Activated naive CD4-positive, alpha-beta T cell treated with anti-CD3 and anti-CD28 coated beads, Interleukin-2, amount 10 ng/mL, durations not matched to agents 7 days and 5 days (primary cell): ENCODE measurements around the gene PIK3CB.
"Not testable (repeated sequence)": the region's sequence is repeated elsewhere in the genome, so short reads cannot be mapped to it uniquely, and the experiment has no call there.

Experiments
- CTCF ChIA-PET: fragments of 350-600 bp; sonication (Branson Sonifier 250); formaldehyde crosslinking; loops from one replicate; lab custom pipeline; 2021; ENCODE audit warnings: antibody characterized with exemption; lab: Charles Lee
- DNase-seq: peaks from one replicate; pipeline ENCODE4 v3.0.0-alpha.2; 2020
- H3K27ac Mint-ChIP-seq: one replicate; pipeline ENCODE4 v1.8.0; 2021; ENCODE audit warnings: mild to moderate bottlenecking, moderate library complexity, mixed read lengths
- H3K27me3 Mint-ChIP-seq: one replicate; pipeline ENCODE4 v1.8.0; 2021; ENCODE audit warnings: mild to moderate bottlenecking, mixed read lengths
- H3K36me3 Mint-ChIP-seq: one replicate; pipeline ENCODE4 v1.8.0; 2021; ENCODE audit warnings: mixed read lengths
- H3K4me1 Mint-ChIP-seq: one replicate; pipeline ENCODE4 v1.8.0; 2021; ENCODE audit warnings: mixed read lengths
- H3K4me3 Mint-ChIP-seq: one replicate; pipeline ENCODE4 v1.8.0; 2021; ENCODE audit warnings: mild to moderate bottlenecking, moderate library complexity, mixed read lengths
- H3K9me3 Mint-ChIP-seq: one replicate; pipeline ENCODE4 v1.8.0; 2021; ENCODE audit warnings: mixed read lengths

Gene PIK3CB

DNA sequence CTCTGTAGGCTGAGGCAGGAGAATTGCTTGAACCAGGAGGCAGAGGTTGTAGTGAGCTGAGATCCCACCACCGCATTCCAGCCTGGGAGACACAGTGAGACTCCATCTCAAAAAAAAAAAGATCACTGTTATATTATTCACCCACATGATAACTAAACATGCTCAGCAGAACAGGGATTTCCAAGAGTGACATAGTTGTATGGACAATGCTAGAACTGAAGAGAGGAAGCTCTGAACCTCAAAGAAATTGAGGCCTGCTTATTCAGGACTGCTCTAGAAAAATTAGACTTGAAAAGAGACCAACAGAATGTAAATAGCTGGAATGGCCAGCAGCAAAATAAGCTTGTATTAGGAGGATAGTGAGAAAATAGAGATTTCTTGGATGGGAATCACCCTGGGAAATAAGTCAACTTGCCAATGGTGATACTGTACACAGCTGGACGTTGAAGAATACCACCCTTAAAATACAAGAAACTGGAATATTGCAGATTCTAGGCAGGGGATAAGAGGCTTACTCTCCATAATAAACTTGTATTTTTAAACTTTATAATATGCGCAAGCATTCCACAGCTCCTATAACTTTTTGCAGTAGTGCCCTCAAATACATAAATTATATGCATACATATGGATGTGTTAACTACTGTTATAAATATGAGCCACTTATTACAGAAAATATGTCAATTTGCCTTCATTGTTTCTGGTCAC, 28.2 kb downstream of the PIK3CB start:
- Mint-ChIP-seq H3K4me3 (no peak overlapping the region), H3K27me3 (no peaks in the 10 kb centered on the region), H3K36me3 (peaks cover 2% of the 10 kb centered on the region), H3K4me1 (peaks cover 7% of the 10 kb centered on the region), H3K9me3 (no peaks in the 10 kb centered on the region), H3K27ac (no peak overlapping the region)
- CTCF ChIA-PET: no interaction called here
- DNase-seq: no peak

DNA sequence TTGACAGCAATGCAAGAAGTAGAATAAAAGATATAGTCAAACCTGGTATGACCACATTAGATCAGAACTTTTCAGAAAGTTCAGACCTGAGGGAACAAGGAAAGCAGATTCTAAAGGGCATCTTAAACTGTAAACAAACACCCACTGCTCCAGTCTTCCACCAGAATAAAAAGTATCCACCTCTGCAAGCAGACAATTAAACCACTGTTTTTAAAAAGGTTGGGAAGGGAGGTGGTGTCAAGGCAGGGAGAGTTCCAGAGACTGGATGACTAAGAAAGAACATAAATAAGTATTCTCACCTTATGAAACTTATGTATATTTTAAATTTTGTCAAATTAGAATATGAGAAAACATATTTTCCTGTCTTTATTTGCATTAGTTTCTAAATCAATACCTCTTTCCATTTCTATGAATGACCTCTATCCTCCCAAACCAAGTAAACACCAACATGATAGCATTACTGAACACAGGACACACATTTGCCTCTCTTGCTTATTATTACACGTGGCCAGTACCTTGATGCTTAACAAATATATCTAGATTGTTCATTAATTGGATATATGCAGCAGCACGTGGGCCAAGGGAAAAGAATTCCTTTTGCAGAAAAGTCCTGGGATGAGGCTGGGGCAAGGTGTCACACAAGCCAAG, 31.6 kb downstream of the PIK3CB start:
- Mint-ChIP-seq H3K4me1 (no peaks in the 10 kb centered on the region), H3K36me3 (peaks cover 2% of the 10 kb centered on the region), H3K27ac (no peak overlapping the region), H3K27me3 (no peaks in the 10 kb centered on the region), H3K4me3 (no peak overlapping the region), H3K9me3 (no peaks in the 10 kb centered on the region)
- no peak for DNase-seq
- CTCF ChIA-PET: no interaction called here

DNA sequence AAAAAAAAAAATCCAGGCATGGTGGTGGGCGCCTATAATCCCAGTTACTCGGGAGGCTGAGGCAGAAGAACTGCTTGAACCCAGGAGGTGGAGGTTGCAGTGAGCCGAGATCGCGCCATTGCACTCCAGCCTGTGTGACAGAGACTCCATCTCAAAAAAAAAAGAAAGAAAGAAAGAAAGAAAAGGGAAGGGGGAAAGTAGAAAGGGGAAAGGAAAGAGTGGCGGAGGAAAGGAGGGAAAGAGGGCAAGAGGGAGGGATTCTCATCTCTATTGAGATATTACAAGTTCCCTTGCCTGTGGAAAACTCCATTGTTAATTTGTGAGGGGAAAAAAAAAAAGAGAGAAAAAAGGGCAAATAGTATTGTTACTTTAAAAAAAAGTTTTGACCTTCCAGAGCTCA, 32.5 kb downstream of the PIK3CB start:
- H3K27ac Mint-ChIP-seq, H3K4me1 Mint-ChIP-seq, H3K27me3 Mint-ChIP-seq, H3K9me3 Mint-ChIP-seq, H3K4me3 Mint-ChIP-seq, DNase-seq, H3K36me3 Mint-ChIP-seq: not testable (repeated sequence)
- CTCF ChIA-PET: interaction anchor here (1.6 kb wide), 1 partner anchor 15 kb away, joined by 3 read pairs; no protein-coding TSS in a partner anchor

DNA sequence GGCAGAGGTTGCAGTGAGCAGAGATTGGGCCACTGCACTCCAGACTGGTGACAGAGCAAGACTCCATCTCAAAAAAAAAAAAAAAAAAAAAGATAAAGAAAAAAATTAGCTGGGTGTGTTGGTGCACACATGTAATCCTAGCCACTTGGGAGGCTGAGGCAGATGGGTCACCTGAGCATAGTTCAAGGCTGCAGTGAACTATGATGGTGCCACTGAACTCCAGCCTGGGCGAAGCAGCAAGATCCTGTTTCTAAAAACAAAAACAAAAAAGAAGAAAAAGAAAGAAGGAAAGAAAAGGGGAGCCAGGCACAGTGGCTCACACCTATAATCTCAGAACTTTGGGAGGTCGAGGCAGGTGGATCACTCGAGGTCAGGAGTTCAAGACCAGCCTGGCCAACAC, 32.9 kb downstream of the PIK3CB start:
- no peak overlapping the region for H3K4me3 Mint-ChIP-seq
- CTCF ChIA-PET: interaction anchor here (1.6 kb wide), 1 partner anchor 16 kb away, joined by 3 read pairs; no protein-coding TSS in a partner anchor

DNA sequence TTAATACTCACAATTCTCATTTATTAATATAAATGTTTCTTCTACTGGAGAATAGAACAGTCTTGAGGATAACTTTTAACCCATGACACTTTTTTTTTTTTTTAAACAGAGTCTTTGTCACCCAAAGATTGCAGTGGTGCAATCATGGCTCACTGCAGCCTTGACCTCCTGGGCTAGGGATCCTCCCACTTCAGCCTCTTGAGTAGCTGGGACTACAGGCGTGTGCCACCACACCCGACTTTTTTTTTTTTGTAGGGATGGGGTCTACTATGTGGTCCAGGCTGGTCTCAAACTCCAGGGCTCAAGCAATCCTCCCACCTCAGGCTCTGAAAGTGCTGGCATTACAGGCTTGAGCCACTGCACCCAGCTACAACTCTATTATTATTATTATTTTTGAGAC, 34.5 kb downstream of the PIK3CB start:
- peaks cover 7% of the 10 kb centered on the region for H3K4me1 Mint-ChIP-seq
- H3K4me3 Mint-ChIP-seq: no peak overlapping the region
- no peaks in the 10 kb centered on the region for H3K27me3 Mint-ChIP-seq
- H3K27ac Mint-ChIP-seq: no peak overlapping the region
- CTCF ChIA-PET: no interaction called here
- DNase-seq: no peak
- peaks cover 6% of the 10 kb centered on the region for H3K36me3 Mint-ChIP-seq
- no peaks in the 10 kb centered on the region for H3K9me3 Mint-ChIP-seq

More for the DNA sequence above, 32.9 kb downstream of the PIK3CB start:
- Mint-ChIP-seq H3K36me3 (peaks cover 3% of the 10 kb centered on the region), H3K27me3 (no peaks in the 10 kb centered on the region), H3K9me3 (no peaks in the 10 kb centered on the region), H3K4me1 (peaks cover 7% of the 10 kb centered on the region), H3K27ac (no peak overlapping the region)
- DNase-seq: no peak

DNA sequence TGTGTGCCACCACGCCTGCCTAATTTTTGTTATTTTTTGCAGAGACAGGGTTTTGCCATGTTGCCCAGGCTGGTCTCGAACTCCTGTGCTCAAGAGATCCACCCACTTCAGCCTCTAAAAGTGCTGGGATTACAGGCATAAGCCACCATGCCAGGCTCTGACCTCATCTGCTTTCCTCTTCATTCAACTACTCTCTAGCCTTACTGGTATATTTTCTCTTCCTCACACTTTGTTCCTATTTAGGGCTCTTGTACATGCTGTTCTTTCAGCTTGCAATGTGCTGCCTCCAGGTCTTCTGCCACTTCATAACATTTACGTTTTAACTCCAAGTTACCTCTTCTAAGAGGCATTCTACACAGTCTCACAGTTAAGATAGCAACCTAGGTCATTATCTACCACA, 34.9 kb downstream of the PIK3CB start:
- CTCF ChIA-PET: no interaction called here
- H3K36me3 Mint-ChIP-seq: peaks cover 6% of the 10 kb centered on the region
- H3K4me1 Mint-ChIP-seq: peaks cover 7% of the 10 kb centered on the region
- H3K27ac Mint-ChIP-seq: no peak overlapping the region
- no peak overlapping the region for H3K4me3 Mint-ChIP-seq
- no peaks in the 10 kb centered on the region for H3K27me3 Mint-ChIP-seq
- DNase-seq: no peak
- H3K9me3 Mint-ChIP-seq: no peaks in the 10 kb centered on the region

DNA sequence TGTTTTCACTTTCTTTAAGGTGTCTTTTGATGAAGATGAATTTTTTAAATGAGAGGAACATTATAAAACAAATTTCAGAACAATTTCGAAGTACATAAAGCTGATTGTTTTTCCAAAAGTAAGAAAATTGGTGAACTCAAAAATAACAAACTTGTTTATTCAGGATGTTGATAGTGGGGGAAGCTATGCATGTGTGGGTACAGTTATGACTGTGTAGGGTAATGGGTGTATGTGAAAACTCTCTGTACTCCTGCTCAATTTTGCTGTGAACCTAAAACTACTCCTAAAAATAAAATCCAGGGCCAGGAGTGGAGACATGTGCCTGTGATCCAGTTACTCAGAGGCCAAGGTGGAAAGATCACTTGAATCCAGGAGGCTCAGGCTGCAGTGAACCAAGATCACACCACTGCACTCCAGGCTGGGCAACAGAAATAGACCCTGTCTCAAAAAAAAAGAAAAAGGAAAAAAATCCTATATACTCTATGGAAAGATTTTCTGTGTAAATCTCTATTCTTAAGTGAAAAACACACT, 37.2 kb downstream of the PIK3CB start:
- DNase-seq: no peak
- Mint-ChIP-seq H3K27ac (no peak overlapping the region), H3K27me3 (no peaks in the 10 kb centered on the region), H3K4me1 (peaks cover 7% of the 10 kb centered on the region), H3K9me3 (no peaks in the 10 kb centered on the region), H3K36me3 (peaks cover 12% of the 10 kb centered on the region), H3K4me3 (no peak overlapping the region)
- CTCF ChIA-PET: interaction anchor here (1.4 kb wide), 1 partner anchor 118 kb away, joined by 4 read pairs; no protein-coding TSS in a partner anchor

DNA sequence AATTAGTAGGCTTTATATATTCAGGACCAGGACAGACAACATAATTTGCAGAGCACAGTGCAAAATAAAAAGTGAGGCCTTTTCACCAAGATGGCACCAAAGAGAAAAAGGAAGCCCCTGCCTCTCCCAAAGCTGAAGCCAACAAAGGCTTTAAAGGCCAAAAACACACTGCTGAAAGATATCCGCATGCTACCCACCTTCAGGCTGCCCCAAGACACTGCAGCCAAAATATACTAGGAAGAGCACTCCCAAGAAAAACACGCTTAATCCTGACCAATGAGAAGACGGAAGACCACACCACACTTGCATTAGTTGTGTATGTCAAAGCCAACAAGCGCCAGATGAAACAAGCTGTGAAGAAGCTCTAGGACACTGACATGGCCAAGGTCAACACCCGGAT, 38.0 kb downstream of the PIK3CB start:
- H3K9me3 Mint-ChIP-seq: no peaks in the 10 kb centered on the region
- peaks cover 8% of the 10 kb centered on the region for H3K4me1 Mint-ChIP-seq
- peaks cover 14% of the 10 kb centered on the region for H3K36me3 Mint-ChIP-seq
- no peaks in the 10 kb centered on the region for H3K27me3 Mint-ChIP-seq
- DNase-seq: no peak
- H3K4me3 Mint-ChIP-seq: no peak overlapping the region
- CTCF ChIA-PET: interaction anchor here (1.4 kb wide), 1 partner anchor 119 kb away, joined by 4 read pairs; no protein-coding TSS in a partner anchor
- no peak overlapping the region for H3K27ac Mint-ChIP-seq

DNA sequence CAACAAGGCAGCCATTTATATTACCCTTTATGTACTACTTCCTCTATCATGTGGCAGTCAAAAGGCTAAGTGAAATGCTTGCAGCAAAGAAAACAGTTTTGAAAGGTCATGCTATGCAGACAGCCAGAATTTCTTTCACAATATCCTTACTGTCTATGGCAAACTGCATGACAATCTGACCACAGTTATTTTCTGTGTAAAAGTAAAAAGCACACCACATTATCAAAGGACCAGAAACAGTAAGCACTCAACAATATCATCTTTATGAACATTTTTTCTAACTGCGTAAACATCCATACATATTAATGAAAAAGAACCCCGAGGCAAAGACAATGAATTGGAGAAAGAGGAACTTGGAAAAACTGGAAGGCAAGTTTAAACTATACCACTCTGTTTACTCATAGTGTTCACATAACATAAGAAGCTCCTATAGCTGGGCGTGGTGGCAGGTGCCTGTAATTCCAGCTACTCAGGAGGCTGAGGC, 47.9 kb downstream of the PIK3CB start:
- H3K27me3 Mint-ChIP-seq: no peaks in the 10 kb centered on the region
- CTCF ChIA-PET: no interaction called here
- no peak for DNase-seq
- H3K9me3 Mint-ChIP-seq: no peaks in the 10 kb centered on the region
- peaks cover 14% of the 10 kb centered on the region for H3K36me3 Mint-ChIP-seq
- peaks cover 17% of the 10 kb centered on the region for H3K4me1 Mint-ChIP-seq
- no peak overlapping the region for H3K27ac Mint-ChIP-seq
- no peak overlapping the region for H3K4me3 Mint-ChIP-seq

DNA sequence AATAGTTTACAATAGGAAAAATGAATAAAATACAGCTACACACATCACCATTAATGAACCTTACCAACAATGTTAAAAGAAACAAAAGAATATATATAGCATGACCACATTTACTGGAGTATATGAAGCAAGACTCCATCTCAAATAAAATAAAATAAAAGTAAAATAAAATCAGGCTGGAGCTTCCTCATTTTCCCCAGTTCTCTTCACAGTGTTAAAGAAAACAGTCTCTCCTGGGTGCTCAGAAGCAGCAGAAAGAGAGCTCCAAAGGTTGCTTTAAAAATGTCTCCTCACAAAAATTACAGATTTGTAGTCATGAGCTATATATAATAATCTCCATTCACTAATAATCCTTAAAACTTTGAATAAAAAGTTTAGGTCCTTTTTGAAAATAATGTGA, 48.8 kb downstream of the PIK3CB start:
- DNase-seq: no peak
- CTCF ChIA-PET: no interaction called here
- H3K4me3 Mint-ChIP-seq: no peak overlapping the region
- no peaks in the 10 kb centered on the region for H3K9me3 Mint-ChIP-seq
- peaks cover 18% of the 10 kb centered on the region for H3K4me1 Mint-ChIP-seq
- H3K27ac Mint-ChIP-seq: no peak overlapping the region
- H3K36me3 Mint-ChIP-seq: peaks cover 7% of the 10 kb centered on the region
- H3K27me3 Mint-ChIP-seq: no peaks in the 10 kb centered on the region

DNA sequence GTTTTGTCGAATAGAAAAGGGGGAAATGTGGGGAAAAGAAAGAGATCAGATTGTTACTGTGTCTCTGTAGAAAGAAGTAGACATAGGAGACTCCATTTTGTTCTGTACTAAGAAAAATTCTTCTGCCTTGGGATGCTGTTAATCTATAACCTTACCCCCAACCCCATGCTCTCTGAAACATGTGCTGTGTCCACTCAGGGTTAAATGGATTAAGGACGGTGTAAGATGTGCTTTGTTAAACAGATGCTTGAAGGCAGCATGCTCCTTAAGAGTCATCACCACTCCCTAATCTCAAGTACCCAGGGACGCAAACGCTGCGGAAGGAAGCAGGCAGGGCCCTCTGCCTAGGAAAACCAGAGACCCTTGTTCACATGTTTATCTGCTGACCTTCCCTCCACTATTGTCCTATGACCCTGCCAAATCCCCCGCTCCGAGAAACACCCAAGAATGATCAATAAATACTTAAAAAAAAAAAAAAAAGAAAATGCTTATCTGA, 49.3 kb downstream of the PIK3CB start:
- H3K4me3 Mint-ChIP-seq, DNase-seq, H3K9me3 Mint-ChIP-seq, H3K27ac Mint-ChIP-seq, H3K27me3 Mint-ChIP-seq, H3K36me3 Mint-ChIP-seq, CTCF ChIA-PET: not testable (repeated sequence)
- H3K4me1 Mint-ChIP-seq: peaks cover 21% of the 10 kb centered on the region

DNA sequence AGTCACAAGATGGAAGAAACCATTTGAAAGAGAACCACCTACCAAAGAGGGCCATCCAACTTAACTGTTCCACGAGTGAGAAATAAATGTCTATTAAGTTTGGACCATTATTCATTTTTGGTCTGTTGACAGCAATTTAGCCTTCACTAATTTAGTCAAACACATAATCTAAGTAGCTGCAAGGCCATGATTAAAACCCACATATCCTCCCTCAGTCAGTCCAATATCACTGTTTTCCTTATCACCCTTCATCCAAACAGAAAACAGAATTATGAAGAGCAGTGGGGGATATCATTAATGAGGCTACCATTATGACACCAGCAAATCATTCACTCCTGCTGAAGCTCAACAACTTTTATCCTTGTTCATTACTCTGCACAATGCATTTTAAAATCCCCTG, 52.0 kb downstream of the PIK3CB start:
- H3K27ac Mint-ChIP-seq: no peak overlapping the region
- H3K27me3 Mint-ChIP-seq: no peaks in the 10 kb centered on the region
- no peak for DNase-seq
- no peak overlapping the region for H3K4me3 Mint-ChIP-seq
- H3K9me3 Mint-ChIP-seq: no peaks in the 10 kb centered on the region
- peaks cover 34% of the 10 kb centered on the region for H3K4me1 Mint-ChIP-seq
- H3K36me3 Mint-ChIP-seq: peaks cover 9% of the 10 kb centered on the region
- CTCF ChIA-PET: no interaction called here

DNA sequence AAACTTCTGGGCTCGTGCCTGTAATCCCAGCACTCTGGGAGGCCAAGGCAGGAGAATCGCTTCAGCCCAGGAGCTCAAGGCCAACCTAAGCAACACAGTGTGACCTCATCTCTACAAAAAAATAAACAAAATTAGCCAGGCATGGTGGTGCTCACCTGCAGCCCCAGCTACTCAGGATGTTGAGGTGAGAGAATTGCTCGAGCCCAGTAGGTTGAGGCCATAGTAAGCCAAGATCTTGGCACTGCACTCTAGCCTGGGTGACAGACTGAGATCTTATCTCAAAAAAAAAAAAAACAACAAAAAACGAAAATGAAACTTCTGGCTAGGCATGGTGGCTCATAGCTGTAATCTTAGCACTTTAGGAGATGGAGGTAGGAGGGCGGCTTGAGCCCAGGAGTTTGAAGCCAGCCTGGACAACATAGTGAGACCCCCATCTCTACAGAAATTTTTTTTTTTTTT, 53.7 kb downstream of the PIK3CB start:
- peak overlapping the region; percentile 93 for H3K27ac Mint-ChIP-seq

DNA sequence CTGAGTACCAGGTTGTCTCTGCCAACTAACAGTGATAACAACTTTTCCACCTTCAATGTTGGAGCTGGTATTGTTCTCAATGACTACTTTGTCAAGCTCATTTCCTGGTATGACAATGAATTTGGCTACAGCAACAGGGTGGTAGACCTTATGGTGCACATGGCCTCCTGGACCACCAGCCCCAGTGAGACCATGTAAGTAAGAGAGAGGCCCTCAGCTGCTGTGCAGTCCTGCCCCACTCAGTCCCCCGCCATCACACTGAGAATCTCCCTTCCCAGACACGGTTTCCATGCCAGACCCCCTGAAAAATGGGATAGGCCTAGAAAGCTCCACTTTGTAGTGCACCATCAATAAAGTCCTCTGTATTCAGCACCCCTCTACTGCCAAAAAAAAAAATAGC, 56.1 kb downstream of the PIK3CB start:
- Mint-ChIP-seq H3K27me3 (no peaks in the 10 kb centered on the region), H3K36me3 (peaks cover 13% of the 10 kb centered on the region), H3K4me3 (no peak overlapping the region), H3K4me1 (peaks cover 43% of the 10 kb centered on the region), H3K9me3 (no peaks in the 10 kb centered on the region), H3K27ac (no peak overlapping the region)
- CTCF ChIA-PET: no interaction called here
- DNase-seq: no peak

More for the DNA sequence above, 53.7 kb downstream of the PIK3CB start:
- Mint-ChIP-seq H3K4me3 (peak overlapping the region; percentile 7), H3K4me1 (peaks cover 43% of the 10 kb centered on the region), H3K36me3 (peaks cover 11% of the 10 kb centered on the region), H3K9me3 (no peaks in the 10 kb centered on the region), H3K27me3 (no peaks in the 10 kb centered on the region)
- peak; percentile 76 for DNase-seq
- CTCF ChIA-PET: interaction anchor here (1.1 to 1.8 kb wide), 2 partner anchors 22 to 135 kb away, joined by 3 to 5 read pairs; no protein-coding TSS in a partner anchor
